Mucosa of gallbladder (tissue), 1 donor: ENCODE measurements around the gene MUC3A. TPM values are rescaled to one million over a fixed set of nuclear protein-coding genes. Genes with fewer than 3 reads are reported as not detected.
"Not testable (repeated sequence)": the region's sequence is repeated elsewhere in the genome, so short reads cannot be mapped to it uniquely, and the experiment has no call there.

Experiments used
- DNase-seq: peaks from one replicate; pipeline ENCODE4 v3.0.0-alpha.2; 2020; ENCODE audit warnings: low spot score
- total RNA-seq: library from RNA; stranded (reverse); gene quantifications from one replicate; pipeline ENCODE4 v1.2.1, GENCODE V29; 2021
- donor health status: DM: no; HTN: no; CAD: no.

MUC3A gene, protein sequence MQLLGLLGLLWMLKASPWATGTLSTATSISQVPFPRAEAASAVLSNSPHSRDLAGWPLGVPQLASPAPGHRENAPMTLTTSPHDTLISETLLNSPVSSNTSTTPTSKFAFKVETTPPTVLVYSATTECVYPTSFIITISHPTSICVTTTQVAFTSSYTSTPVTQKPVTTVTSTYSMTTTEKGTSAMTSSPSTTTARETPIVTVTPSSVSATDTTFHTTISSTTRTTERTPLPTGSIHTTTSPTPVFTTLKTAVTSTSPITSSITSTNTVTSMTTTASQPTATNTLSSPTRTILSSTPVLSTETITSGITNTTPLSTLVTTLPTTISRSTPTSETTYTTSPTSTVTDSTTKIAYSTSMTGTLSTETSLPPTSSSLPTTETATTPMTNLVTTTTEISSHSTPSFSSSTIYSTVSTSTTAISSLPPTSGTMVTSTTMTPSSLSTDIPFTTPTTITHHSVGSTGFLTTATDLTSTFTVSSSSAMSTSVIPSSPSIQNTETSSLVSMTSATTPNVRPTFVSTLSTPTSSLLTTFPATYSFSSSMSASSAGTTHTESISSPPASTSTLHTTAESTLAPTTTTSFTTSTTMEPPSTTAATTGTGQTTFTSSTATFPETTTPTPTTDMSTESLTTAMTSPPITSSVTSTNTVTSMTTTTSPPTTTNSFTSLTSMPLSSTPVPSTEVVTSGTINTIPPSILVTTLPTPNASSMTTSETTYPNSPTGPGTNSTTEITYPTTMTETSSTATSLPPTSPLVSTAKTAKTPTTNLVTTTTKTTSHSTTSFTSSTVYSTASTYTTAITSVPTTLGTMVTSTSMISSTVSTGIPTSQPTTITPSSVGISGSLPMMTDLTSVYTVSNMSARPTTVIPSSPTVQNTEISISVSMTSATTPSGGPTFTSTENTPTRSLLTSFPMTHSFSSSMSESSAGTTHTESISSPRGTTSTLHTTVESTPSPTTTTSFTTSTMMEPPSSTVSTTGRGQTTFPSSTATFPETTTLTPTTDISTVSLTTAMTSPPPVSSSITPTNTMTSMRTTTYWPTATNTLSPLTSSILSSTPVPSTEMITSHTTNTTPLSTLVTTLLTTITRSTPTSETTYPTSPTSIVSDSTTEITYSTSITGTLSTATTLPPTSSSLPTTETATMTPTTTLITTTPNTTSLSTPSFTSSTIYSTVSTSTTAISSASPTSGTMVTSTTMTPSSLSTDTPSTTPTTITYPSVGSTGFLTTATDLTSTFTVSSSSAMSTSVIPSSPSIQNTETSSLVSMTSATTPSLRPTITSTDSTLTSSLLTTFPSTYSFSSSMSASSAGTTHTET (N-terminal part only)
- total RNA-seq, result 230 TPM

GRCh38 chr7:100949227-100949932, at the start of gene MUC3A:
TSS of gene MUC3A (plus strand) at chr7:100949534. CDS start at chr7:100949625, 91 bp downstream.
- DNase-seq, result peak; percentile 79

DNA sequence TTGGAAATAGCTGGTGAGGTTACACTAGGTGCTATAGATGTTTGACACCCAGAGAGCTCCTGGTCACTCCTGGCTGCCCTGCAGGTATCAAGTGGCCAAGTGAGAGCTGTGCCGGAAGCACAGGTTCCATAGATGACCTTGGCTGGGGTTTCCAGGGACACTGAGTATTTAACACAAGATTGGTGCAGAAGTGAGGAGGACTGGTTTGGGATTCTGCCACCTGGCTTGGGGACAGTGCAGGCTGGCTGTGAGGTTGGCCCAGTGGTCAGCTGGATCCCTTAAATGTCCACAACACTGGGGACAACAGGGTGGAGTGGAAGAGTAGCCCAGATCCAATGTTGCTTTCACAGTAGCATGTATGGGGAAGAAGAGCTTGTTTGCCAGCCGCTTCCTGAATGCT, 48.4 kb upstream of the MUC3A start:
- DNase-seq, result no peak

GRCh38 chr7:100901921-100902332, 47.4 kb upstream of the MUC3A start:
- no peak for DNase-seq

DNA sequence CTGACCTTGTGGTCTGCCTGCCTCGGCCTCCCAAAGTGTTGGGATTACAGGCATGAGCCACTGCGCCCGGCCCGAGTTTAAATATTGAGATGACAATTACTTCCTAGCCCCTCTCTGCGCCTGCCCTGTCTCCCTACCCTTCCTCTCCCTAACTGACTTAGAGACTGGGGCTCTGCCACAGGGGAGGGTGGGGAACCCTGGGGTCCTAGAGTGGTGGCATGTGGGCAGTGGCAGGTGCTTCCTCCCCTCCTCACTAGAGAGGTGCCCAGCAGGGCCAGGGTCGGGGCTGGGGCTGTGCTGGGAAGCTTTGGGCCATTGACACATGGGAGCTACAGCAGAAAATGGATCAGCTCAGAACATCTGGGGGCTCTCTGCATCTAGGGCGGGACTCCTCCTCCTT, 46.7 kb upstream of the MUC3A start:
- DNase-seq, result no peak

DNA sequence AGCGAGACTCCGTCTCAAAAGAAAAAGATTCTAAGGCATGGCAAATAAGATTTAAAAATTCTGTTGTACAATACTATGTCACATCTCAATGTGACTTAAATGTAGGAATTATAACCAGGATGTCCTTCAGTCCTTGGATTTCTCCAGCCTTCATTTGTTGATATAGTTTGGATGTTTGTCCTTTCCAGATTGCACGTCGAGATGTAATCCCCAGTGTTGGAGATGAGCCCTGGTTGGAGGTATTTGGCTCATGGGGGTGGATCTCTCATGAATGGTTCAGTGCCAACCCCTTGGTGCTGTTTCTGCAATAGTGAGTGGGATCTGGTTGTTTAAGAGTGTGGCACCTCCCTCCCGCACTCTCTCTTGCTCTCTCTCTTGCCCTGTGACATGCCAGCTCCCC, 40.8 kb upstream of the MUC3A start:
- no peak for DNase-seq

DNA sequence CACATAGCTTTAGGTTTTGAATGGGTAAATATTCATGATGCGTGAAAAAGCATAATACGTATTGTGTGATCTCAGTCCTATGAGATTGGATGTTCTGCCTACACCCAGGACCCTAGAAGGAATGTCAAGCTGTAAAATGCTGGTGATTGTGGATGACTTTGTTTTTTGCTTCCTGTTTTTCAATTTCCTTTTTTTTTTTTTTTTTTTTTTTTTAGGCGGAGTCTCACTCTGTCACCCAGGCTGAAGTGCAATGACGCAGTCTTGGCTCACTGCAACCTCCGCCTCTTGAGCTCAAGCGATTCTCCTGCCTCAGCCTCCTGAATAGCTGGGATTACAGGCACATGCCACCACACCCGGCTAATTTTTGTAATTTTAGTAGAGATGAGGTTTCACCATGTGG, 38.9 kb upstream of the MUC3A start:
- not testable (repeated sequence) for DNase-seq

DNA sequence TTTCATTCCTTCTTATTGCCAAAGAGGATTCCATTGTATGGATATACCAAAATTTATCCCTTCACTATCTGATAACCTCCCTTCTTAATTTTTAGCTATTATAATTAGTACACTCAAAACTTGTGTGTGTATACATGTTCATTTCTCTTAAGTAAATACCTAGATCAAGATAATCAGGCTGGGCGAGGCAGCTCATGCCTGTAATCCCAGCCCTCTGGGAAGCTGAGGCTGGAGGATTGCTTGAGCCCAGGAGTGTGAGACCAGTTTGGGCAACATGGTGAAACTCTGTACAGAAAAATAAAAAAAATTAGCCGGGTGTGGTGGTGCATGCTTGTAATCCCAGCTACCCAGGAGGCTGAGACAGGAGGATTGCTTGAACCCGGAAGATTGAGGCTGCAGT, 37.9 kb upstream of the MUC3A start:
- no peak for DNase-seq

GRCh38 chr7:100914208-100914878, 35.0 kb upstream of the MUC3A start:
- peak; percentile 91 for DNase-seq

- DNase-seq, result no peak
Measured at GRCh38 chr7:100914879-100915447, 34.4 kb upstream of the MUC3A start.

GRCh38 chr7:100919335-100919734, 30.0 kb upstream of the MUC3A start:
- DNase-seq, result not testable (repeated sequence)

DNA sequence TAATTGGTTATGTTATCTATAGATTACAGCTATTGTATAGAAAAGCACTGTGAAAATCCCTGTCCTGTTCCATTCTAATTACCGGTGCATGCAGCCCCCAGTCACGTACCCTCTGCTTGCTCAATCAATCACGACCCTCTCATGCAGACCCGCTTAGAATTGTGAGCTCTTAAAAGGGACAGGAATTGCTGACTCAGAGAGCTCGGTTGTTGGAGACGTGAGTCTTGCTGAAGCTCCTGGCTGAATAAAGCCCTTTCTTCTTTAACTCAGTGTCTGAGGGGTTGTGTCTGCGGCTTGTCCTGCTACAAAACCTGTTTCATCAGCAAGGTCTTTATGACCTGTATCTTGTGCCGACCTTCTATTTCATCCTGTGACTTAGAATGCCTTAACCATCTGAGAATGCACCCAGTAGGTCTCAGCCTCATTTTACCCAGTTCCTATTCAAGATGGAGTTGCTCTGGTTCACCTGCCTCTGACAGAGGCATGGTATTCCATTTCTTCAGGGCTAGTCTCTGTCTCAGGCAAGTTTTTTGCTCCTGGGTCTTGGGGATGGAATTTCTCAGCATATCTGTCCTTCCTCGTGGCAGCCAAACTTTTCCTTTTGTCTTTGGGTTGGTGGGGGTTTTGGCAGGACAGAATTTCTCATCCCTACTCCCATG, 29.4 kb upstream of the MUC3A start:
- not testable (repeated sequence) for DNase-seq

DNA sequence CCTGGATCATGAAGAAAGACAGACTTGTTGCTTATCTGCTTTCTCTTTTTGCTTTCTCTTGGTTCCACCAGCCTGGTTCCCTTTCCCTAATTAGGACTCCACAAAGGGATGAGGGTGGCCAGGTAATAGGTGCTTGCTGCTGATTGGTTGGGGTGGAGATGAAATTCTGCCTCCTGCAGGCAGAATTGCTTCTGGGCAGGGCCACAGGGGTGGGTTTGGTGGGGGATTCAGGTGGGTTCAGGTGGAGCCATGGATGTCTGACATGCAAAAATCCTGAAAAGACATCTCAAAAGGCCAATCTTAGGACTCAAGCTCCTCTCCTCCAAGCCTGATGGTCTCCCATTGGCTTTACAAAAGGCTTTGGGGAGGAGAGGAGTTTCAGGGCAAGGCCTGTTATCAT, 28.3 kb upstream of the MUC3A start:
- no peak for DNase-seq

GRCh38 chr7:100923616-100924015, 25.7 kb upstream of the MUC3A start:
- DNase-seq, result not testable (repeated sequence)

GRCh38 chr7:100929808-100930174, 19.5 kb upstream of the MUC3A start:
- DNase-seq, result no peak

GRCh38 chr7:100933734-100934133, 15.6 kb upstream of the MUC3A start:
- no peak for DNase-seq

DNA sequence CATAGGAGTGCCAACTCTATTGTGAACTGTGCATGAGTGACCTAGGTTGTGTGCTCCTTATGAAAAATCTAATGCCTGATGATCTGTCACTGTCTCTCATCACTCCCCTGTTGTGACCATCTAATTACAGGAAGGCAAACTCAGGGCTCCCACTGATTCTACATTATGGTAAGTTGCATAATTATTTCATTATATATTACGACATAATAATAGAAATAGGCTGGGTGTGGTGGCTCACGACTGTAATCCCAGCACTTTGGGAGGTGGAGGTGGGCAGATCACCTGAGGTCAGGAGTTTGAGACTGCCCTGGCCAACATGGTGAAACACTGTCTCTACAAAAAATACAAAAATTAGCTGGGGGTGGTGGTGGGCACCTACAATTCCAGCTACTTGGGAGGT, 14.0 kb upstream of the MUC3A start:
- DNase-seq, result not testable (repeated sequence)

- DNase-seq, result not testable (repeated sequence)
Measured at GRCh38 chr7:100936167-100936566, 13.2 kb upstream of the MUC3A start.

- no peak for DNase-seq
Measured at GRCh38 chr7:100942045-100942774, 7.1 kb upstream of the MUC3A start.

GRCh38 chr7:100943693-100944092, 5.6 kb upstream of the MUC3A start:
- DNase-seq, result no peak
